ENCODE measurements around the gene PCED1B. TPM values are rescaled to one million over a fixed set of nuclear protein-coding genes. Genes with fewer than 3 reads are reported as not detected.

The PCED1B gene
- total RNA-seq, 1 donor from 2014 or later, result 4.8 TPM

GRCh38 chr12:47034661-47035060 is 44.8 kb upstream of the PCED1B start:
- DNase-seq (ENCODE audit: low read depth), result no peak
- no peak for TF ChIP-seq CTCF (IDR thresholded peaks at IDR 0.05; ENCODE audit: insufficient read depth, low read length, poor library complexity, severe bottlenecking)
- H3K4me3 ChIP-seq (ENCODE audit: low read depth, low read length), result no peak overlapping the region

GRCh38 chr12:47035484-47035883 is 43.9 kb upstream of the PCED1B start:
- no peak for DNase-seq (ENCODE audit: low read depth)
- H3K4me3 ChIP-seq (ENCODE audit: low read depth, low read length), result no peak overlapping the region
- no peak for TF ChIP-seq CTCF (IDR thresholded peaks at IDR 0.05; ENCODE audit: insufficient read depth, low read length, poor library complexity, severe bottlenecking)
- H3K36me3 ChIP-seq (ENCODE audit: control insufficient read depth, insufficient read depth, low read length), result peaks cover 2% of the 10 kb centered on the region
- no peaks in the 10 kb centered on the region for H3K27me3 ChIP-seq (ENCODE audit: control insufficient read depth, insufficient read depth, low read length)

More at GRCh38 chr12:47034661-47035060, 44.8 kb upstream of the PCED1B start:
- Histone ChIP-seq H3K36me3 (ENCODE audit: control insufficient read depth, insufficient read depth, low read length) (peaks cover 2% of the 10 kb centered on the region), H3K27me3 (ENCODE audit: control insufficient read depth, insufficient read depth, low read length) (no peaks in the 10 kb centered on the region)

- Histone ChIP-seq H3K36me3 (ENCODE audit: control insufficient read depth, insufficient read depth, low read length) (peaks cover 2% of the 10 kb centered on the region), H3K27me3 (ENCODE audit: control insufficient read depth, insufficient read depth, low read length) (no peaks in the 10 kb centered on the region), H3K4me3 (ENCODE audit: low read depth, low read length) (peak overlapping the region; percentile 20)
- TF ChIP-seq CTCF (IDR thresholded peaks at IDR 0.05; ENCODE audit: insufficient read depth, low read length, poor library complexity, severe bottlenecking), result no peak
- DNase-seq (ENCODE audit: low read depth), result peak; percentile 99
These were observed 41.1 kb upstream of the PCED1B start for GRCh38 chr12:47038270-47038748.

- DNase-seq (ENCODE audit: low read depth), result no peak
- no peak overlapping the region for H3K4me3 ChIP-seq (ENCODE audit: low read depth, low read length)
- H3K27me3 ChIP-seq (ENCODE audit: control insufficient read depth, insufficient read depth, low read length), result no peaks in the 10 kb centered on the region
- no peak for TF ChIP-seq CTCF (IDR thresholded peaks at IDR 0.05; ENCODE audit: insufficient read depth, low read length, poor library complexity, severe bottlenecking)
- H3K36me3 ChIP-seq (ENCODE audit: control insufficient read depth, insufficient read depth, low read length), result peaks cover 2% of the 10 kb centered on the region
These were observed 40.3 kb upstream of the PCED1B start for GRCh38 chr12:47039079-47039478.

GRCh38 chr12:47039756-47040155 is 39.7 kb upstream of the PCED1B start:
- DNase-seq (ENCODE audit: low read depth), result no peak
- no peaks in the 10 kb centered on the region for H3K27me3 ChIP-seq (ENCODE audit: control insufficient read depth, insufficient read depth, low read length)
- H3K36me3 ChIP-seq (ENCODE audit: control insufficient read depth, insufficient read depth, low read length), result peaks cover 2% of the 10 kb centered on the region
- no peak for TF ChIP-seq CTCF (IDR thresholded peaks at IDR 0.05; ENCODE audit: insufficient read depth, low read length, poor library complexity, severe bottlenecking)
- H3K4me3 ChIP-seq (ENCODE audit: low read depth, low read length), result no peak overlapping the region

GRCh38 chr12:47041327-47041726 is 38.1 kb upstream of the PCED1B start:
- H3K27me3 ChIP-seq (ENCODE audit: control insufficient read depth, insufficient read depth, low read length), result no peaks in the 10 kb centered on the region
- H3K36me3 ChIP-seq (ENCODE audit: control insufficient read depth, insufficient read depth, low read length), result peaks cover 2% of the 10 kb centered on the region
- no peak for DNase-seq (ENCODE audit: low read depth)
- H3K4me3 ChIP-seq (ENCODE audit: low read depth, low read length), result no peak overlapping the region
- no peak for TF ChIP-seq CTCF (IDR thresholded peaks at IDR 0.05; ENCODE audit: insufficient read depth, low read length, poor library complexity, severe bottlenecking)

All from kidney epithelial cell (primary cell).